ENCODE data around the gene SAA2. TPM values are rescaled to one million over a fixed set of nuclear protein-coding genes. Genes with fewer than 3 reads are reported as not detected.
"Not testable (repeated sequence)": the region's sequence is repeated elsewhere in the genome, so short reads cannot be mapped to it uniquely, and the experiment has no call there.

The SAA2 gene
- total RNA-seq, 3 donors from 2014 or later = 1.3 to 2.0 (median 1.7) TPM

DNA sequence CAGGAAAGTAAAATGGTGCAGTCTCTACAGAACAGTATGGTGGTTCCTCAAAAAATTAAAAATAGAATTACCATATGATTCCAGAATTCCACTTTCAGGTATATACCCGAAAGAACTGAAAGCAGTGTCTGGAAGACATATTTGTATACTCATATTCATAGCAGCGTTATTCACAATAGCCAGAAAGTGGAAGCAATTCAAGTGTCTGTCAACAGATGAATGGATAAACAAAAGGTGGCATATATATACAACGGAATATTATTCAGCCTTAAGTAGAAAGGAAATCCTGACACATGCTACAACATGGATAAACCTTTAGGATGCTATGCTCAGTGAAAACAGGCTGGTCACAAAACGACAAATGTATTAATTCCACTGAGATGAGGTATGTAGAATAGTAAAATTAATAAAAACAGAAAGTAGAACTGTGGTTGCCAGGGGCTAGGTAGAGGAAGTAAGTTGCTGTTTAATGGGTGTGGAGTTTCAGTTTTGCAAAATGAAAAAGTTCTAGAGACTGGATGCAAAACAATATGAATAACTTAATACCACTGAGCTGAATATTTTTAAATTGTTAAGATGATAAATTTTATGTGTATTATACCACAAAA, 32.1 kb upstream of the SAA2 start:
- Histone ChIP-seq H3K4me3 (no peak overlapping the region), H3K9me3 (no peaks in the 10 kb centered on the region), H3K4me1 (ENCODE audit: low read depth) (no peaks in the 10 kb centered on the region), H3K36me3 (ENCODE audit: low read depth) (peaks cover 5% of the 10 kb centered on the region)
- intact Hi-C loops (cut with DNase I, micrococcal nuclease) = no loop called here
- ATAC-seq = peak; percentile 31
- TF ChIP-seq, protein P1, sequence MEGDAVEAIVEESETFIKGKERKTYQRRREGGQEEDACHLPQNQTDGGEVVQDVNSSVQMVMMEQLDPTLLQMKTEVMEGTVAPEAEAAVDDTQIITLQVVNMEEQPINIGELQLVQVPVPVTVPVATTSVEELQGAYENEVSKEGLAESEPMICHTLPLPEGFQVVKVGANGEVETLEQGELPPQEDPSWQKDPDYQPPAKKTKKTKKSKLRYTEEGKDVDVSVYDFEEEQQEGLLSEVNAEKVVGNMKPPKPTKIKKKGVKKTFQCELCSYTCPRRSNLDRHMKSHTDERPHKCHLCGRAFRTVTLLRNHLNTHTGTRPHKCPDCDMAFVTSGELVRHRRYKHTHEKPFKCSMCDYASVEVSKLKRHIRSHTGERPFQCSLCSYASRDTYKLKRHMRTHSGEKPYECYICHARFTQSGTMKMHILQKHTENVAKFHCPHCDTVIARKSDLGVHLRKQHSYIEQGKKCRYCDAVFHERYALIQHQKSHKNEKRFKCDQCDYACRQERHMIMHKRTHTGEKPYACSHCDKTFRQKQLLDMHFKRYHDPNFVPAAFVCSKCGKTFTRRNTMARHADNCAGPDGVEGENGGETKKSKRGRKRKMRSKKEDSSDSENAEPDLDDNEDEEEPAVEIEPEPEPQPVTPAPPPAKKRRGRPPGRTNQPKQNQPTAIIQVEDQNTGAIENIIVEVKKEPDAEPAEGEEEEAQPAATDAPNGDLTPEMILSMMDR (IDR thresholded peaks at IDR 0.05) = no peak
- DNase-seq = no peak

DNA sequence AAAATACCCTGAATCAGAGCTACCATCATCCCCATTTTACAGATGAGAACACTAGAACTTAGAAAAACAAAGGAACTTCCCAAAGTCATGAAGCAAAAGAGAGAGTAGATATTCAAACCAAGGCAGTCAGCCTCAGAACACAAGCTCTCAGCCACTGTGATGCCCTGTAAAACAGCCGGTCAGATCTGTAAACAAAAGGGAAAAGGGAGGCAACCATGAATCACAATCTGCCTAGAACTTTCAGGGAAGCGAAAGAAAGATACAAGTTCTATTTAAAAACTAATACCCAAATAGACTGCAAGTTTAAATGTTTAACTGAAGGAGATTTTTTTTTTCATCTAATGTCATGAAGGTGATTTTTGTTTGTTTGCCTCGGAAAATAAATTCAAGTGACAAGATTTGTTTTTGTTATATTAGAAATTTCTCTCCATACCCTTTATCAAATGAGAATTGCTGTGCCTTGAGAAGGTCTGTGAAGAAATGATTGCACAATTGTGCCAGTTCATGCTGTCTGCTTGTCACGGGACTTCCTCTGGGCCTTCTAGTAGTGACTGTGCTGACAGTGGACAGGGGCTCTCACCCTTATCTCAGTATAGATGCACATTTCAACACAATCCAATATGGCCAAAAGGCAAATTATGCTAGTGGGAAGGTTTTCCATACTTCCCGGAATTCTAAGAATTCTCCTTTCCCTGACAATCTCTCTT, 29.2 kb upstream of the SAA2 start:
- no peak overlapping the region for H3K4me3 ChIP-seq
- ATAC-seq = no peak
- H3K4me1 ChIP-seq (ENCODE audit: low read depth) = no peaks in the 10 kb centered on the region
- DNase-seq = peak in 1 of 3 donors; percentile 27
- TF ChIP-seq, protein P1 (IDR thresholded peaks at IDR 0.05) = no peak
- H3K36me3 ChIP-seq (ENCODE audit: low read depth) = no peaks in the 10 kb centered on the region
- H3K9me3 ChIP-seq = no peaks in the 10 kb centered on the region
- intact Hi-C loops (cut with DNase I, micrococcal nuclease) = no loop called here

DNA sequence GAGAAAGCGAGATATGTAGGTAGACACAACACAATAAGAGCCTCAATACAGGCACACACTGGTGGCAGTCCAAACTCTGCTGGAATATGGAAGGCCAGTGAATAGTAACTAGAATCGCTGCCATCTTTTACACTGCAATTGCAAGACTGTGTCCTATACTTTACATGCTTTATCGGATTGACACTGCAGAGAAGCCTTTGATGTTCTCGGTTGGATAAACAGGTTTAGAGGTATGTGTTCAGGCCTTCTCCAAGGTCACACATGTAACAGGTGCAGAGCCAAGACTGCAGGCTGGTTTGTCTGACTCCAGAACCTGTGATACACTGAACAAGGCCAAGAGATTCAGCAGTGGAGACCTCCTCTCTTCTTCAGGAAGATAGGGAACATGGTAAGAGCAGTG, 22.7 kb upstream of the SAA2 start:
- DNase-seq (no peak), ATAC-seq (no peak)
- H3K9me3 ChIP-seq = no peaks in the 10 kb centered on the region
- no peaks in the 10 kb centered on the region for H3K36me3 ChIP-seq (ENCODE audit: low read depth)
- intact Hi-C loops (cut with DNase I, micrococcal nuclease) = no loop called here
- no peak overlapping the region for H3K4me3 ChIP-seq
- no peaks in the 10 kb centered on the region for H3K4me1 ChIP-seq (ENCODE audit: low read depth)
- TF ChIP-seq, protein P1 (IDR thresholded peaks at IDR 0.05) = no peak

DNA sequence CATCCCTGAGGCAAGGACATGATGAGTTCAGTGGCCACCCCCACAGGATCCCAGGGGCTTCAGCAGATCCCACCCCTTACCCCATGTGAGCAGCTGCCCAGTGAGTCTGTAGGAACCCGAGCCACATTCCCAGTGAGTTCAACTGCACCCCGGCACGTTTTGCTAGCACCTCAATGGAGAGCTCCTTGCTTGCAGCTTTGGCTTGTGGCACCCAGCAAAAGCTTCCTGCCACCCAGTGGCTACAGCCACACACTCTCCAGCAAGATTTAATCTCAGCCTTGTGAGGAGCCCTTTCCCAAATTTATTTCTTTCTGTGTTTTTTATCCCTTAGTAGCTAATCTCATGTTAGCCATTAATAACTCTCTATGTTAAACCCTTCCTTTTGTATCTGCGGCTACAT, 21.6 kb upstream of the SAA2 start:
- intact Hi-C loops (cut with DNase I, micrococcal nuclease) = no loop called here
- TF ChIP-seq, protein P1 (IDR thresholded peaks at IDR 0.05) = no peak
- no peak for DNase-seq
- no peak for ATAC-seq
- Histone ChIP-seq H3K4me1 (ENCODE audit: low read depth) (no peaks in the 10 kb centered on the region), H3K4me3 (no peak overlapping the region), H3K9me3 (no peaks in the 10 kb centered on the region), H3K36me3 (ENCODE audit: low read depth) (no peaks in the 10 kb centered on the region)

DNA sequence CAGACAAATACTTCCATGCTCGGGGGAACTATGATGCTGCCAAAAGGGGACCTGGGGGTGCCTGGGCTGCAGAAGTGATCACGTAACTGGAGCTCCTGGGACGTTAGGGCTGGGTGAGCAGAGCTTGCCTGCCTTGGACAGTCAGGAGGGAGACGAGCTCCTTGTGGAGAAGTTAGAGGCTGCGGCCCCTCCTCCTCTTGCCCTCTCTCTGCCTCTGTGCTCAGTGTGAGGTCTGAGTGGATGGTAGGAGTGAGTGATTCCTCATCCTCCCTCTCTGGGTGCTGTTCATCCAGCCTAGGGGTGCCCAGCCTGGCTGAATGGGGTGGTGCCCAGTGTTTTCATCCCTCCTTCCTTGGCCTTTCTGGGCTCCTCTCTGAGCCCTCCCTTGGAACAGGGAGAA, 20.8 kb upstream of the SAA2 start:
- H3K4me3 ChIP-seq; H3K9me3 ChIP-seq; ATAC-seq; intact Hi-C loops (cut with DNase I, micrococcal nuclease); DNase-seq; H3K4me1 ChIP-seq (ENCODE audit: low read depth); H3K36me3 ChIP-seq (ENCODE audit: low read depth): not testable (repeated sequence)

DNA sequence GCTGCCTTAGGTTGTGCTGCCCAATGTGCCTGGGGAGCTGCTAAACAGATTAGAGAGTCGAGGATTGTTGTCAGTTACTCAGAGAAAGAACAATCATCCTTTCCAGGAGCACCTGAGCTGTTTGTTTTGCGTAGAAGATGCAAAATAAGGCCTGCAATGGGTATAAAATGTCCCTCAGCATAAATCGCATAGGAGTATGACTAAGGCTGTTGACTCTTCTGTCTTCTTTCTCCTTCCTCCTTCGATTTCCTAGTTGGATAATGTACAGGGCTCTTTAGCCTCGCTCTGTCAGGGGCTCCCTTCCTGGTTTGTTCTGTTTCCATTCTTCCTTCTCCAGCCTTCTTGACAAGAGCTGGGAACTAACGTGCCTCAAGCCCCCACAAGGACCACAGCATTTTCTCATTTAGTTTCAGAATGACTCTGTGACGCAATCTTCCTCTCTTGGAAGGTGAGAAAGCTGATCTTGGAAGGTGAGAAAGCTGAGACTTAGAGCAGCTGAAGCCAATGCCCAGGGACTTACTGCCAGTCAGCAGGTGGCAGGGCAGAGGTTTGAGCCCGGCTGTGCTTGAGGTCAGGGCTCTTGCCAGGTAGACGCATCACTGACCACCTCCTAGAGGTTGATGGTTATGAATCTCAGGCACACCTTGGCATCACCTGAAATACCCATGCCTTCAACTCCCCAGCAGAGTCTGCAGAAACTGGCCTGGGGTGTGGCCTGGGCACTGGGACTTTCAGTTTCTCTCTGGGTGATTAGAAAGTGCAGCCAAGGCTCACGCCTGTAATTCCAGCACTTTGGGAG, 19.1 kb upstream of the SAA2 start:
- H3K9me3 ChIP-seq; intact Hi-C loops (cut with DNase I, micrococcal nuclease); H3K36me3 ChIP-seq (ENCODE audit: low read depth); H3K4me3 ChIP-seq; DNase-seq; H3K4me1 ChIP-seq (ENCODE audit: low read depth): not testable (repeated sequence)
- ATAC-seq = peak; percentile 96

All from mucosa of descending colon (tissue), 3 donors.